Ishikawa (cell line): ENCODE data around the gene MTA1.

Experiments
- CEBPB ChIP-seq: IDR thresholded peaks from 2 replicates; pipeline ENCODE4 v1.6.1; 2012
- CREB1 ChIP-seq: IDR thresholded peaks from 2 replicates; pipeline ENCODE4 v1.6.1; 2012; ENCODE audit warnings: low read depth
- EGR1 ChIP-seq: IDR thresholded peaks from 2 replicates; pipeline ENCODE4 v1.6.1; 2012
- EP300 ChIP-seq: IDR thresholded peaks from 2 replicates; pipeline ENCODE4 v1.6.1; 2012; ENCODE audit warnings: borderline replicate concordance
- NFIC ChIP-seq: IDR thresholded peaks from 2 replicates; pipeline ENCODE4 v1.6.1; 2012
- RAD21 ChIP-seq: IDR thresholded peaks from 2 replicates; pipeline ENCODE4 v1.6.1; 2012; ENCODE audit warnings: low read depth
- REST ChIP-seq: IDR thresholded peaks from 2 replicates; pipeline ENCODE4 v1.6.1; 2012; ENCODE audit warnings: low read depth, mild to moderate bottlenecking
- TAF1 ChIP-seq: IDR thresholded peaks from 2 replicates; pipeline ENCODE4 v1.6.1; 2012; ENCODE audit warnings: low read depth, mild to moderate bottlenecking
- TCF12 ChIP-seq: IDR thresholded peaks from 2 replicates; pipeline ENCODE4 v1.6.1; 2012; ENCODE audit warnings: low read depth
- TEAD4 ChIP-seq: IDR thresholded peaks from 2 replicates; pipeline ENCODE4 v1.6.1; 2012
- YY1 ChIP-seq: IDR thresholded peaks from 2 replicates; pipeline ENCODE4 v1.6.1; 2012; ENCODE audit warnings: low read depth
- TF ChIP-seq, protein P1 (sequence below): IDR thresholded peaks from 2 replicates; pipeline ENCODE4 v1.6.1; 2012
- TF ChIP-seq, protein P2 (sequence below): IDR thresholded peaks from 2 replicates; pipeline ENCODE4 v1.6.1; 2012

DNA sequence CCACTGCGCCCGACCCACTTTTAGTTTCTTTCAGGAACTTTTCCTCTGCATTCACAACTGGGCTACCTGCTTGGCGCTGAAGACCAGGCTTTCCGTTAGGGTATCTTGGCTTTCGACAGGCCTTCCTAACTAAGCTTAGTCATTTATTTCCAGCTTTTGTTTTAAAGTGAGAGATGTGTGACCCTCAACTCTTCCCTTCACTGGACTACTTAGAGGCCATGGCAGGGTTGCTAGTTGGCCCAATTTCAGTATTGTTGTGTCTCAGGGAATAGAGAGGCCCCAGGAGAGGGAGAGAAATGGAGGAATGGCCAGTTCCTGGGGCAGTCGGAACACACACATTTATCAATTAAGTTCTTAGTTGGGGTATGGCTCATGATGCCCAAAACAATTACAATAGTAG is 10.4 kb downstream of the MTA1 start:
- TF ChIP-seq, protein P1, sequence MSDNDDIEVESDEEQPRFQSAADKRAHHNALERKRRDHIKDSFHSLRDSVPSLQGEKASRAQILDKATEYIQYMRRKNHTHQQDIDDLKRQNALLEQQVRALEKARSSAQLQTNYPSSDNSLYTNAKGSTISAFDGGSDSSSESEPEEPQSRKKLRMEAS = no peak
- TF ChIP-seq, protein P2, sequence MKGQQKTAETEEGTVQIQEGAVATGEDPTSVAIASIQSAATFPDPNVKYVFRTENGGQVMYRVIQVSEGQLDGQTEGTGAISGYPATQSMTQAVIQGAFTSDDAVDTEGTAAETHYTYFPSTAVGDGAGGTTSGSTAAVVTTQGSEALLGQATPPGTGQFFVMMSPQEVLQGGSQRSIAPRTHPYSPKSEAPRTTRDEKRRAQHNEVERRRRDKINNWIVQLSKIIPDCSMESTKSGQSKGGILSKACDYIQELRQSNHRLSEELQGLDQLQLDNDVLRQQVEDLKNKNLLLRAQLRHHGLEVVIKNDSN = no peak
- no peak for TF ChIP-seq REST
- TF ChIP-seq EGR1 = no peak
- no peak for TF ChIP-seq TCF12
- no peak for TF ChIP-seq RAD21
- TF ChIP-seq TEAD4 = no peak
- no peak for TF ChIP-seq CEBPB
- TF ChIP-seq NFIC = no peak
- TF ChIP-seq TAF1 = no peak
- TF ChIP-seq YY1 = no peak
- TF ChIP-seq CREB1 = no peak
- no peak for TF ChIP-seq EP300
